HUES6 (cell line): ENCODE results near the gene PYGO1.
"Not testable (repeated sequence)": the region's sequence is repeated elsewhere in the genome, so short reads cannot be mapped to it uniquely, and the experiment has no call there.

Experiments
- H3K27ac ChIP-seq: 2 replicates; pipeline ENCODE4 v1.7.0; 2013; ENCODE audit warnings: low read depth, mild to moderate bottlenecking, low read length, inconsistent platforms
- H3K27me3 ChIP-seq: 2 replicates; pipeline ENCODE4 v1.6.1; 2013; ENCODE audit warnings: low read length; ENCODE audit not compliant: control insufficient read depth, insufficient read depth
- H3K36me3 ChIP-seq: 2 replicates; pipeline ENCODE4 v1.6.1; 2013; ENCODE audit warnings: low read length; ENCODE audit not compliant: control insufficient read depth, insufficient read depth
- H3K4me1 ChIP-seq: 2 replicates; pipeline ENCODE4 v1.6.1; 2013; ENCODE audit warnings: low read length; ENCODE audit not compliant: control insufficient read depth, insufficient read depth
- H3K4me3 ChIP-seq: 2 replicates; pipeline ENCODE4 v1.5.1; 2013; ENCODE audit warnings: low read depth, low read length
- H3K9ac ChIP-seq: one replicate; pipeline ENCODE4 v1.6.1; 2013; ENCODE audit warnings: mild to moderate bottlenecking, low read length
- H3K9me3 ChIP-seq: 2 replicates; pipeline ENCODE4 v1.6.1; 2013; ENCODE audit warnings: low read depth, low read length; ENCODE audit not compliant: control insufficient read depth, insufficient read depth

PYGO1 gene

GRCh38 chr15:55528812-55529211 is 59.3 kb downstream of the PYGO1 start:
- Histone ChIP-seq H3K27ac (no peak overlapping the region), H3K9ac (no peak overlapping the region), H3K36me3 (no peaks in the 10 kb centered on the region), H3K27me3 (peaks cover 6% of the 10 kb centered on the region), H3K4me3 (no peak overlapping the region), H3K4me1 (peaks cover 5% of the 10 kb centered on the region; the same call in 1 of the 2 replicates), H3K9me3 (no peaks in the 10 kb centered on the region)

GRCh38 chr15:55527150-55527549 is 61.0 kb downstream of the PYGO1 start:
- no peaks in the 10 kb centered on the region for H3K36me3 ChIP-seq
- H3K27me3 ChIP-seq: peaks cover 6% of the 10 kb centered on the region
- peaks cover 5% of the 10 kb centered on the region; the same call in 1 of the 2 replicates for H3K4me1 ChIP-seq
- H3K9me3 ChIP-seq: no peaks in the 10 kb centered on the region
- H3K9ac ChIP-seq: no peak overlapping the region
- no peak overlapping the region for H3K27ac ChIP-seq
- H3K4me3 ChIP-seq: no peak overlapping the region

- Histone ChIP-seq H3K9ac (peak overlapping the region; percentile 11), H3K4me1 (peaks cover 5% of the 10 kb centered on the region; the same call in 1 of the 2 replicates), H3K36me3 (no peaks in the 10 kb centered on the region), H3K4me3 (no peak overlapping the region), H3K27me3 (peaks cover 6% of the 10 kb centered on the region), H3K27ac (no peak overlapping the region), H3K9me3 (no peaks in the 10 kb centered on the region)
Observed at GRCh38 chr15:55526559-55527036, 61.5 kb downstream of the PYGO1 start.

- Histone ChIP-seq H3K36me3 (no peaks in the 10 kb centered on the region), H3K4me1 (no peaks in the 10 kb centered on the region; the same call in 1 of the 2 replicates), H3K9me3 (0 out of 2 replicates have a peak, but pooled peaks cover 3% of the 10 kb centered on the region), H3K4me3 (no peak overlapping the region), H3K27ac (no peak overlapping the region), H3K9ac (no peak overlapping the region), H3K27me3 (peaks cover 6% of the 10 kb centered on the region)
Observed at GRCh38 chr15:55522742-55523450, 65.2 kb downstream of the PYGO1 start.

GRCh38 chr15:55518641-55519040 is 69.5 kb downstream of the PYGO1 start:
- Histone ChIP-seq H3K27ac (no peak overlapping the region), H3K36me3 (no peaks in the 10 kb centered on the region)

GRCh38 chr15:55518009-55518408 is 70.1 kb downstream of the PYGO1 start:
- Histone ChIP-seq H3K27ac (no peak overlapping the region), H3K9me3 (0 out of 2 replicates have a peak, but pooled peaks cover 3% of the 10 kb centered on the region), H3K27me3 (no peaks in the 10 kb centered on the region), H3K9ac (no peak overlapping the region), H3K4me3 (no peak overlapping the region), H3K36me3 (no peaks in the 10 kb centered on the region), H3K4me1 (peaks cover 3% of the 10 kb centered on the region; the same call in 1 of the 2 replicates)

More at GRCh38 chr15:55518641-55519040, 69.5 kb downstream of the PYGO1 start:
- Histone ChIP-seq H3K4me3 (no peak overlapping the region), H3K4me1 (peaks cover 3% of the 10 kb centered on the region; the same call in 1 of the 2 replicates), H3K27me3 (no peaks in the 10 kb centered on the region), H3K9ac (no peak overlapping the region), H3K9me3 (0 out of 2 replicates have a peak, but pooled peaks cover 3% of the 10 kb centered on the region)

- H3K27ac ChIP-seq: no peak overlapping the region
- no peaks in the 10 kb centered on the region for H3K36me3 ChIP-seq
- H3K27me3 ChIP-seq: no peaks in the 10 kb centered on the region
- H3K9ac ChIP-seq: no peak overlapping the region
- H3K9me3 ChIP-seq: 0 out of 2 replicates have a peak, but pooled peaks cover 3% of the 10 kb centered on the region
- H3K4me1 ChIP-seq: peaks cover 3% of the 10 kb centered on the region; the same call in 1 of the 2 replicates
- no peak overlapping the region for H3K4me3 ChIP-seq
Observed at GRCh38 chr15:55515991-55516776, 72.0 kb downstream of the PYGO1 start.

GRCh38 chr15:55515491-55515890 is 72.7 kb downstream of the PYGO1 start:
- Histone ChIP-seq H3K9me3 (no peaks in the 10 kb centered on the region), H3K4me1 (peaks cover 3% of the 10 kb centered on the region; the same call in 1 of the 2 replicates), H3K4me3 (no peak overlapping the region), H3K27ac (no peak overlapping the region), H3K27me3 (no peaks in the 10 kb centered on the region), H3K9ac (no peak overlapping the region), H3K36me3 (no peaks in the 10 kb centered on the region)

- Histone ChIP-seq H3K27ac (no peak overlapping the region), H3K4me1 (peaks cover 3% of the 10 kb centered on the region; the same call in 1 of the 2 replicates), H3K9ac (no peak overlapping the region), H3K36me3 (no peaks in the 10 kb centered on the region), H3K9me3 (no peaks in the 10 kb centered on the region), H3K27me3 (no peaks in the 10 kb centered on the region), H3K4me3 (no peak overlapping the region)
Observed at GRCh38 chr15:55514414-55514850, 73.7 kb downstream of the PYGO1 start.

- H3K4me1 ChIP-seq, H3K4me3 ChIP-seq, H3K27ac ChIP-seq, H3K27me3 ChIP-seq, H3K9me3 ChIP-seq, H3K36me3 ChIP-seq, H3K9ac ChIP-seq: not testable (repeated sequence)
Observed at GRCh38 chr15:55513621-55514413, 74.3 kb downstream of the PYGO1 start.
